HG02973 (cell line): ENCODE measurements around the gene CNOT6L.
"Not testable (repeated sequence)": the region's sequence is repeated elsewhere in the genome, so short reads cannot be mapped to it uniquely, and the experiment has no call there.

Source experiments
- ATAC-seq: cut with Tn5 transposase; IDR thresholded peaks from one replicate; pipeline ENCODE4 v1.9.1; 2021; ENCODE audit warnings: moderate library complexity; ENCODE audit not compliant: unreplicated experiment

The CNOT6L gene

GRCh38 chr4:77782102-77782835 lies 36.9 kb downstream of the CNOT6L start:
- ATAC-seq: no peak

- not testable (repeated sequence) for ATAC-seq
These were observed 38.4 kb downstream of the CNOT6L start for GRCh38 chr4:77780762-77781161.

GRCh38 chr4:77777135-77777807 lies 41.9 kb downstream of the CNOT6L start:
- ATAC-seq: no peak

- ATAC-seq: no peak
These were observed 42.7 kb downstream of the CNOT6L start for GRCh38 chr4:77776182-77777134.

- ATAC-seq: no peak
These were observed 46.1 kb downstream of the CNOT6L start for GRCh38 chr4:77773101-77773500.

GRCh38 chr4:77771566-77771965 lies 47.6 kb downstream of the CNOT6L start:
- ATAC-seq: no peak

- ATAC-seq: no peak
These were observed 53.4 kb downstream of the CNOT6L start for GRCh38 chr4:77765720-77766119.

- ATAC-seq: no peak
These were observed 56.6 kb downstream of the CNOT6L start for GRCh38 chr4:77762531-77762930.

- ATAC-seq: no peak
These were observed 57.6 kb downstream of the CNOT6L start for GRCh38 chr4:77761595-77761994.

GRCh38 chr4:77758804-77759203 lies 60.4 kb downstream of the CNOT6L start:
- ATAC-seq: no peak

- ATAC-seq: no peak
These were observed 67.4 kb downstream of the CNOT6L start for GRCh38 chr4:77751764-77752163.

- ATAC-seq: no peak
These were observed 73.4 kb downstream of the CNOT6L start for GRCh38 chr4:77745792-77746191.

GRCh38 chr4:77742054-77742453 lies 77.1 kb downstream of the CNOT6L start:
- no peak for ATAC-seq

- ATAC-seq: no peak
These were observed 78.7 kb downstream of the CNOT6L start for GRCh38 chr4:77740480-77740879.

- peak; percentile 89 for ATAC-seq
These were observed 84.2 kb downstream of the CNOT6L start for GRCh38 chr4:77734928-77735327.

- ATAC-seq: no peak
These were observed 87.5 kb downstream of the CNOT6L start for GRCh38 chr4:77731656-77732055.

GRCh38 chr4:77728420-77728819 lies 90.7 kb downstream of the CNOT6L start:
- ATAC-seq: no peak

- no peak for ATAC-seq
These were observed 98.1 kb downstream of the CNOT6L start for GRCh38 chr4:77721073-77721472.

- not testable (repeated sequence) for ATAC-seq
These were observed 100.7 kb downstream of the CNOT6L start for GRCh38 chr4:77718500-77718899.

GRCh38 chr4:77715414-77716290 lies 103.5 kb downstream of the CNOT6L start:
- ATAC-seq: no peak
